HCT116 (cell line): Measurements from ENCODE around the gene PARVB. TPM values are rescaled to one million over a fixed set of nuclear protein-coding genes. Genes with fewer than 3 reads are reported as not detected.

Source experiments
- ATAC-seq: fragments of 200-7000 bp; cut with Tn5 transposase; 2 replicates; pipeline ENCODE4 v1.9.1; 2020; ENCODE audit warnings: mild to moderate bottlenecking, moderate library complexity
- BruUV-seq: library from RNA; stranded (reverse); fragments of 400-500 nt; replicated peaks from 2 replicates; lab custom pipeline; 2021; lab: Mats Ljungman, UMichigan
- CTCF ChIA-PET: fragments of 300-600 bp; sonication (Branson Sonifier 250); formaldehyde crosslinking; loops from one replicate; lab custom pipeline; 2021; ENCODE audit warnings: antibody characterized with exemption; lab: Charles Lee
- POLR2A ChIA-PET: fragments of 300-600, 350-600 bp; sonication (Branson Sonifier 250); formaldehyde crosslinking; loops from one replicate; lab custom pipeline; 2021; ENCODE audit warnings: antibody characterized with exemption; lab: Charles Lee
- RAD21 ChIA-PET, 2 experiments: fragments of 300-600 bp; sonication (Branson Sonifier 250); formaldehyde crosslinking; loops; one replicate each; lab custom pipeline; 2023; ENCODE audit warnings: low total read pairs in 2 of 2; ENCODE audit not compliant: uncharacterized antibody in 2 of 2, unreplicated experiment in 2 of 2, low non-redundant PET in 1 of 2; lab: Charles Lee
- DNase-seq: peaks from one replicate; pipeline ENCODE4 v3.0.0-alpha.2; 2010; ENCODE audit warnings: low read depth, low spot score
- H2AFZ ChIP-seq: fragments of 200-600 bp; shearing (Covaris generic), sonication (generic); 2 replicates; pipeline ENCODE4 v1.6.1; 2017; ENCODE audit warnings: low read depth, mixed run types, mixed read lengths, antibody characterized with exemption, low read length; ENCODE audit not compliant: poor library complexity, severe bottlenecking
- H3K27ac ChIP-seq: 2 replicates; pipeline ENCODE4 v1.5.1; 2012; ENCODE audit warnings: low read depth, low read length
- H3K27me3 ChIP-seq: fragments of 200-600 bp; sonication (generic); 2 replicates; pipeline ENCODE4 v1.6.1; 2016; ENCODE audit warnings: mixed run types, low read length, mixed read lengths; ENCODE audit not compliant: insufficient read depth
- H3K36me3 ChIP-seq, 2 experiments: fragments of 200-500 bp in 1 of 2; fragments of 200-600 bp in 1 of 2; sonication (Bioruptor generic) in 1 of 2; sonication (generic) in 1 of 2; 2 replicates each; pipeline versions ENCODE4 v1.5.1 to v1.6.1; 2014 to 2016; ENCODE audit warnings: low read length in 2 of 2, inconsistent platforms in 1 of 2, mixed read lengths in 1 of 2, mixed run types in 1 of 2; ENCODE audit not compliant: insufficient read depth in 2 of 2, control insufficient read depth in 1 of 2
- H3K4me1 ChIP-seq, 2 experiments: fragments of 200-600 bp in 1 of 2; sonication (generic) in 1 of 2; 2 replicates each; pipeline versions ENCODE4 v1.5.1 to v1.6.1; 2012 to 2017; ENCODE audit warnings: low read length in 2 of 2, inconsistent platforms in 1 of 2, mild to moderate bottlenecking in 1 of 2, mixed read lengths in 1 of 2, mixed run types in 1 of 2, moderate library complexity in 1 of 2; ENCODE audit not compliant: insufficient read depth in 2 of 2, control insufficient read depth in 1 of 2
- H3K4me2 ChIP-seq: fragments of 200-600 bp; sonication (generic); 2 replicates; pipeline ENCODE4 v1.6.1; 2017; ENCODE audit warnings: mixed run types, low read length, mixed read lengths
- H3K4me3 ChIP-seq, 2 experiments: fragments of 200-600 bp in 1 of 2; sonication (generic) in 1 of 2; replicated peaks in 1 of 2; 2 replicates each; pipeline ENCODE4 v1.5.1; 2011 to 2016; ENCODE audit warnings: low read length in 2 of 2, control low read depth in 1 of 2, low read depth in 1 of 2, mild to moderate bottlenecking in 1 of 2, mixed read lengths in 1 of 2, mixed run types in 1 of 2
- H3K79me2 ChIP-seq: fragments of 200-600 bp; sonication (generic); 2 replicates; pipeline ENCODE4 v1.6.1; 2017; ENCODE audit warnings: mild to moderate bottlenecking, mixed run types, low read length, moderate library complexity, mixed read lengths; ENCODE audit not compliant: insufficient read depth
- H3K9ac ChIP-seq: fragments of 200-600 bp; sonication (generic); 2 replicates; pipeline ENCODE4 v1.6.1; 2016; ENCODE audit warnings: low read length, mixed read lengths
- H3K9me2 ChIP-seq: fragments of 200-600 bp; sonication (generic), shearing (Covaris generic); 2 replicates; pipeline ENCODE4 v1.6.1; 2017; ENCODE audit warnings: mixed run types, mild to moderate bottlenecking, moderate library complexity; ENCODE audit not compliant: insufficient read depth
- H3K9me3 ChIP-seq, 2 experiments: fragments of 200-500 bp in 1 of 2; fragments of 200-600 bp in 1 of 2; sonication (Bioruptor generic) in 1 of 2; sonication (generic) in 1 of 2; 2 replicates each; pipeline ENCODE4 v1.6.1; 2014 to 2017; ENCODE audit warnings: low read length in 2 of 2, mixed read lengths in 2 of 2, inconsistent platforms in 1 of 2, low read depth in 1 of 2, mild to moderate bottlenecking in 1 of 2, mixed run types in 1 of 2, moderate library complexity in 1 of 2; ENCODE audit not compliant: control insufficient read depth in 1 of 2, insufficient read depth in 1 of 2
- H4K20me1 ChIP-seq: fragments of 200-600 bp; sonication (generic), shearing (Covaris generic); 2 replicates; pipeline ENCODE4 v1.6.1; 2017; ENCODE audit warnings: mixed run types, mild to moderate bottlenecking, moderate library complexity; ENCODE audit not compliant: insufficient read depth
- ATF3 ChIP-seq: IDR thresholded peaks from 2 replicates; pipeline ENCODE4 v1.6.1; 2012
- CEBPB ChIP-seq: IDR thresholded peaks from 2 replicates; pipeline ENCODE4 v1.6.1; 2012; ENCODE audit warnings: low read depth
- CTCF ChIP-seq, 3 experiments: fragments of 200-600 bp in 1 of 3; sonication (generic) in 1 of 3; IDR thresholded peaks in 2 of 3; conservative IDR thresholded peaks in 1 of 3; 2 replicates each; pipeline ENCODE4 v1.5.1; 2012 to 2017; ENCODE audit warnings: low read depth in 2 of 3, low read length in 2 of 3, antibody characterized with exemption in 1 of 3, borderline replicate concordance in 1 of 3, control low read depth in 1 of 3, mild to moderate bottlenecking in 1 of 3, mixed read lengths in 1 of 3, mixed run types in 1 of 3, moderate library complexity in 1 of 3; ENCODE audit not compliant: insufficient read depth in 1 of 3
- EGR1 ChIP-seq: IDR thresholded peaks from 2 replicates; pipeline ENCODE4 v1.6.1; 2012; ENCODE audit warnings: low read depth
- ELF1 ChIP-seq: IDR thresholded peaks from 2 replicates; pipeline ENCODE4 v1.6.1; 2012; ENCODE audit warnings: low read depth, borderline replicate concordance
- EZH2 ChIP-seq: fragments of 200-600 bp; sonication (generic); IDR thresholded peaks from 2 replicates; pipeline ENCODE4 v1.6.1; 2017; ENCODE audit warnings: antibody characterized with exemption, mixed run types
- EZH2phosphoT487 ChIP-seq: fragments of 200-600 bp; IDR thresholded peaks from 2 replicates; pipeline ENCODE4 v1.6.1; 2018; ENCODE audit warnings: antibody characterized with exemption, borderline replicate concordance
- FOSL1 ChIP-seq: IDR thresholded peaks from 2 replicates; pipeline ENCODE4 v1.6.1; 2012; ENCODE audit warnings: low read depth
- MAX ChIP-seq: IDR thresholded peaks from 2 replicates; pipeline ENCODE4 v1.6.1; 2012
- POLR2A ChIP-seq: IDR thresholded peaks from 2 replicates; pipeline ENCODE4 v1.7.0; 2011; ENCODE audit warnings: borderline replicate concordance; ENCODE audit not compliant: insufficient read depth, insufficient read length; ENCODE audit errors: extremely low read depth
- POLR2AphosphoS5 ChIP-seq: IDR thresholded peaks from 2 replicates; pipeline ENCODE4 v1.6.1; 2011; ENCODE audit warnings: mild to moderate bottlenecking, low read depth, low read length, moderate library complexity
- RAD21 ChIP-seq: IDR thresholded peaks from 2 replicates; pipeline ENCODE4 v1.6.1; 2012; ENCODE audit warnings: low read depth, mild to moderate bottlenecking
- REST ChIP-seq: IDR thresholded peaks from 2 replicates; pipeline ENCODE4 v1.6.1; 2012; ENCODE audit warnings: low read depth
- SIN3A ChIP-seq: IDR thresholded peaks from 2 replicates; pipeline ENCODE4 v1.6.1; 2012; ENCODE audit warnings: low read depth
- SP1 ChIP-seq: IDR thresholded peaks from 2 replicates; pipeline ENCODE4 v1.6.1; 2012; ENCODE audit warnings: low read depth
- TCF7L2 ChIP-seq: IDR thresholded peaks from 2 replicates; pipeline ENCODE4 v1.7.0; 2011; ENCODE audit warnings: borderline replicate concordance, inconsistent platforms; ENCODE audit not compliant: insufficient read depth, insufficient read length; ENCODE audit errors: extremely low read depth
- ZBTB33 ChIP-seq: IDR thresholded peaks from 2 replicates; pipeline ENCODE4 v1.6.1; 2011; ENCODE audit warnings: mild to moderate bottlenecking, low read length, moderate library complexity; ENCODE audit not compliant: insufficient replicate concordance; ENCODE audit errors: extremely low read depth
- ZFX ChIP-seq: fragments of 450-650 bp; IDR thresholded peaks from 2 replicates; pipeline ENCODE4 v1.6.1; 2017
- intact Hi-C: fragments of 100-400 bp; cut with micrococcal nuclease; formaldehyde crosslinking; loops from 2 replicates; pipeline ENCODE4 v1.10.0; 2022
- total RNA-seq: library from RNA; stranded (reverse); gene quantifications from one replicate; pipeline ENCODE4 v1.2.1, GENCODE V29; 2021; ENCODE audit not compliant: unreplicated experiment

PARVB gene
- total RNA-seq, 1 experiment from 2014 or later: 21.4 TPM

GRCh38 chr22:44033287-44033686 is 9.2 kb downstream of the PARVB start:
- Histone ChIP-seq H3K27me3 (no peaks in the 10 kb centered on the region), H3K36me3 (no peaks in the 10 kb centered on the region), H3K4me3 (no peak overlapping the region), H4K20me1 (peaks cover 6% of the 10 kb centered on the region; the same call in 1 of the 2 replicates), H3K9me2 (no peaks in the 10 kb centered on the region), H3K9me3 (no peaks in the 10 kb centered on the region), H3K9ac (no peak overlapping the region), H3K4me2 (no peak overlapping the region), H3K4me1 (peaks cover 12 to 17% of the 10 kb centered on the region in 2 experiments), H3K79me2 (peaks cover 7% of the 10 kb centered on the region; the same call in 1 of the 2 replicates)
- ATAC-seq (no peak), DNase-seq (no peak)
- ChIA-PET CTCF (no interaction called here), RAD21 (no interaction called here)
- intact Hi-C loops: no loop called here
- no peak for TF ChIP-seq RAD21
- TF ChIP-seq EZH2: no peak
- TF ChIP-seq EGR1: no peak
- TF ChIP-seq POLR2A: no peak
- TF ChIP-seq CTCF (IDR thresholded peaks at IDR 0.05 in 2 of 3, conservative IDR thresholded peaks at IDR 0.05 in 1 of 3; ENCODE audit: borderline replicate concordance in 1 of 3, insufficient read depth in 1 of 3, low read depth in 2 of 3, low read length in 2 of 3): no peak
- TF ChIP-seq CEBPB: no peak
- no peak for TF ChIP-seq EZH2phosphoT487
- TF ChIP-seq ZFX: no peak
- no peak for TF ChIP-seq SIN3A
- TF ChIP-seq ELF1: no peak
- TF ChIP-seq FOSL1: no peak
- no peak for TF ChIP-seq REST
- TF ChIP-seq TCF7L2: no peak
- no peak for TF ChIP-seq SP1
- TF ChIP-seq MAX: no peak
- TF ChIP-seq POLR2AphosphoS5: no peak
- no peak for TF ChIP-seq ATF3
- no peak for TF ChIP-seq ZBTB33
- TF ChIP-seq, all 23 proteins: peak for 0
- H2AFZ ChIP-seq: no peak overlapping the region
- no TSS peak for BruUV-seq
- POLR2A ChIA-PET: no interaction called here
- no peak overlapping the region for H3K27ac ChIP-seq
